Right cardiac atrium (tissue), 5 donors: ENCODE measurements around the gene NXPE3. TPM values are rescaled to one million over a fixed set of nuclear protein-coding genes. Genes with fewer than 3 reads are reported as not detected.
"Not testable (repeated sequence)": the region's sequence is repeated elsewhere in the genome, so short reads cannot be mapped to it uniquely, and the experiment has no call there.

Source experiments
- ATAC-seq, 2 donors: fragments of 200-7000 bp; cut with Tn5 transposase; one replicate each; pipeline versions ENCODE4 v1.8.0 to v1.9.1; 2020; ENCODE audit warnings: moderate library complexity in 2 of 2, mild to moderate bottlenecking in 1 of 2
- DNase-seq, 3 donors: peaks; one replicate each; pipeline ENCODE4 v3.0.0-alpha.2; 2020
- H3K27ac ChIP-seq: one replicate; pipeline ENCODE4 v1.5.1; 2013; ENCODE audit warnings: mild to moderate bottlenecking, low read length, control low read depth, moderate library complexity
- H3K27me3 ChIP-seq: one replicate; pipeline ENCODE4 v1.6.1; 2013; ENCODE audit not compliant: control insufficient read depth, insufficient read depth
- H3K4me1 ChIP-seq: one replicate; pipeline ENCODE4 v1.6.1; 2013; ENCODE audit warnings: low read length; ENCODE audit not compliant: control insufficient read depth, insufficient read depth
- H3K4me3 ChIP-seq: one replicate; pipeline ENCODE4 v1.5.1; 2013; ENCODE audit warnings: low read length, control low read depth
- H3K9me3 ChIP-seq: one replicate; pipeline ENCODE4 v1.6.1; 2013; ENCODE audit warnings: low read length; ENCODE audit not compliant: control insufficient read depth
- WGBS: extraction: QIAGEN DNeasy Blood & Tissue Kit; methylation state at CpG from one replicate; pipeline ENCODE4 v1.1.7; 2013; 5-methylcytosine and 5-hydroxymethylcytosine counted together
- intact Hi-C, 4 donors: fragments of 100-400 bp; cut with DNase I; formaldehyde crosslinking; loops; one replicate each; pipeline versions ENCODE4 v1.11.0 to v1.14.0; 2022 to 2023
- polyA plus RNA-seq: library from polyadenylated mRNA; stranded (reverse); fragments of 200-250 nt; gene quantifications from one replicate; pipeline ENCODE4 v1.2.3, GENCODE V29; 2013
- total RNA-seq, 4 donors: library from RNA; stranded (reverse); fragmentation: NEBNext Ultra II Directional; extraction: Animal tissue kit (Norgen Biotek cat#: 25700); gene quantifications; one replicate each; pipeline ENCODE4 v1.2.1, GENCODE V29; 2021
- donor health status: healthy with polysubstance abuse.
- donor health status: DM: no; HTN: yes; CAD: no.
- donor health status: DM: no; HTN: no; CAD: no.
- donor health status: DM: no; HTN: yes; CAD: no; lungs with severe emphysema.
- donor health status: DM: yes; HTN: yes; CAD: no.

NXPE3 gene
- total and polyA plus RNA-seq, 5 donors, result 26.8 to 53.3 (median 46.5) TPM

GRCh38 chr3:101864926-101865325 is 85.9 kb downstream of the NXPE3 start:
- DNase-seq, result peak in 1 of 3 donors; percentile 38
- ATAC-seq, H3K27me3 ChIP-seq, intact Hi-C loops, H3K4me1 ChIP-seq, H3K4me3 ChIP-seq, H3K27ac ChIP-seq, H3K9me3 ChIP-seq: not testable (repeated sequence)
- WGBS, result 95% methylated on average over 7 of the region's 7 CpGs

- intact Hi-C loops, result no loop called here
- no peak for DNase-seq
- Histone ChIP-seq H3K9me3 (no peaks in the 10 kb centered on the region), H3K4me1 (peaks cover 8% of the 10 kb centered on the region), H3K4me3 (no peak overlapping the region), H3K27ac (no peak overlapping the region), H3K27me3 (no peaks in the 10 kb centered on the region)
- no peak for ATAC-seq
- WGBS, result 64% methylated on average over 5 of the region's 5 CpGs
These were observed 86.9 kb downstream of the NXPE3 start for GRCh38 chr3:101865751-101866509.

- Histone ChIP-seq H3K27ac (no peak overlapping the region), H3K9me3 (no peaks in the 10 kb centered on the region), H3K27me3 (no peaks in the 10 kb centered on the region), H3K4me3 (no peak overlapping the region), H3K4me1 (peaks cover 8% of the 10 kb centered on the region)
- intact Hi-C loops, result no loop called here
- ATAC-seq, result no peak
- no peak for DNase-seq
These were observed 88.5 kb downstream of the NXPE3 start for GRCh38 chr3:101867511-101867910.

- Histone ChIP-seq H3K4me1 (peaks cover 8% of the 10 kb centered on the region), H3K9me3 (no peaks in the 10 kb centered on the region), H3K4me3 (no peak overlapping the region), H3K27ac (no peak overlapping the region), H3K27me3 (no peaks in the 10 kb centered on the region)
- 83% methylated on average over 2 of the region's 2 CpGs for WGBS
- DNase-seq (no peak), ATAC-seq (no peak)
- intact Hi-C loops, result no loop called here
These were observed 89.0 kb downstream of the NXPE3 start for GRCh38 chr3:101867996-101868395.

GRCh38 chr3:101868534-101869464 is 89.8 kb downstream of the NXPE3 start:
- intact Hi-C loops, result no loop called here
- DNase-seq, result peak; percentile 69 to 86 (median 70)
- Histone ChIP-seq H3K9me3 (no peaks in the 10 kb centered on the region), H3K27ac (no peak overlapping the region), H3K4me1 (peaks cover 8% of the 10 kb centered on the region), H3K27me3 (no peaks in the 10 kb centered on the region), H3K4me3 (no peak overlapping the region)
- 64% methylated on average over 12 of the region's 12 CpGs for WGBS
- ATAC-seq, result peak; percentile 92 to 98

GRCh38 chr3:101870138-101870537 is 91.1 kb downstream of the NXPE3 start:
- DNase-seq (no peak), ATAC-seq (no peak)
- H3K27ac ChIP-seq, result no peak overlapping the region
- no peaks in the 10 kb centered on the region for H3K9me3 ChIP-seq
- intact Hi-C loops, result no loop called here
- H3K4me3 ChIP-seq, result no peak overlapping the region
- 93% methylated on average over 5 of the region's 5 CpGs for WGBS
- peaks cover 8% of the 10 kb centered on the region for H3K4me1 ChIP-seq
- H3K27me3 ChIP-seq, result no peaks in the 10 kb centered on the region

- no peak for ATAC-seq
- peaks cover 2% of the 10 kb centered on the region for H3K4me1 ChIP-seq
- WGBS, result 78% methylated on average over 2 of the region's 2 CpGs
- no peak overlapping the region for H3K27ac ChIP-seq
- H3K9me3 ChIP-seq, result no peaks in the 10 kb centered on the region
- H3K4me3 ChIP-seq, result no peak overlapping the region
- DNase-seq, result no peak
- no peaks in the 10 kb centered on the region for H3K27me3 ChIP-seq
- intact Hi-C loops, result no loop called here
These were observed 94.6 kb downstream of the NXPE3 start for GRCh38 chr3:101873619-101874018.

- no peaks in the 10 kb centered on the region for H3K9me3 ChIP-seq
- intact Hi-C loops, result no loop called here
- H3K27ac ChIP-seq, result no peak overlapping the region
- no peaks in the 10 kb centered on the region for H3K27me3 ChIP-seq
- no peak overlapping the region for H3K4me3 ChIP-seq
- no peaks in the 10 kb centered on the region for H3K4me1 ChIP-seq
- ATAC-seq (no peak), DNase-seq (no peak)
- WGBS, result 81% methylated on average over 8 of the region's 8 CpGs
These were observed 97.1 kb downstream of the NXPE3 start for GRCh38 chr3:101876142-101876541.

Other genes with a start within 250 kb of the NXPE3 start
- gene TRMT10C, start 217.3 kb upstream of the NXPE3 start, total RNA-seq, result 10 to 100 TPM; 18.8 to 22.6 (median 19.8) TPM
- gene TRMT10C, start 217.3 kb upstream of the NXPE3 start, polyA plus RNA-seq, result 26.0 TPM
- gene PCNP, start 205.0 kb upstream of the NXPE3 start, total RNA-seq, result 100 to 1,000 TPM; 126 to 152 (median 148) TPM
- 81.4 TPM for gene PCNP, start 205.0 kb upstream of the NXPE3 start, polyA plus RNA-seq
- gene ZBTB11, start 102.1 kb upstream of the NXPE3 start, total RNA-seq, result 10 to 100 TPM; 10.9 to 11.7 (median 11.4) TPM
- 4.4 TPM for gene ZBTB11, start 102.1 kb upstream of the NXPE3 start, polyA plus RNA-seq
- 100 to 1,000 TPM; 818 to 939 (median 885) TPM for gene RPL24, start 92.5 kb upstream of the NXPE3 start, total RNA-seq
- gene RPL24, start 92.5 kb upstream of the NXPE3 start, polyA plus RNA-seq, result 2,039 TPM
- 1 to 10 TPM; 6.6 to 7.8 (median 7.4) TPM for gene CEP97, start 54.6 kb upstream of the NXPE3 start, total RNA-seq
- 2.2 TPM for gene CEP97, start 54.6 kb upstream of the NXPE3 start, polyA plus RNA-seq
- 10 to 100 TPM; 14.2 to 28.4 (median 20.7) TPM for gene NFKBIZ, start 70.3 kb downstream of the NXPE3 start, total RNA-seq
- 9.5 TPM for gene NFKBIZ, start 70.3 kb downstream of the NXPE3 start, polyA plus RNA-seq